GM19395 (cell line): Measurements from ENCODE around the gene VRK1.

Source experiments
- ATAC-seq: cut with Tn5 transposase; IDR thresholded peaks from one replicate; pipeline ENCODE4 v1.9.1; 2021; ENCODE audit warnings: mild to moderate bottlenecking, moderate library complexity; ENCODE audit not compliant: unreplicated experiment

VRK1 gene

DNA sequence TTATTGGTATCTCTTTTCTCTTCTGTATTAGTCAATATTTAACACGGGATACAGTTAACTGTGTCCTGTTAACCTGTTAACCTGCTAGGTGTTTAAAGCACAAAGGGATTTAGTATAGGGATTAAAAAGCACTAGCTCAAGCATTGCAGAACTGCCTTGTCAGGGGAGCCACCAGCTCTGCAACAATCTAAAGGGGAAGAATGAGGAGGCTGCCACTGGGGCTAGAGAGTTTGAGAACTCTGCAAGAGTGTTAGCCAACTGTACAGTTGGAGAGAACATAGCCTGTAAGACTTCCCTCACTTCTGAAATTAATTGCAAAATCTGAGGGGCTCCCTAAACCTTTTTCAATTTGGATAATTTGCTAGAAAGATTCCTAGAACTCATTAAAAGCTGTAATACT lies 6.5 kb upstream of the VRK1 start:
- ATAC-seq: no peak

DNA sequence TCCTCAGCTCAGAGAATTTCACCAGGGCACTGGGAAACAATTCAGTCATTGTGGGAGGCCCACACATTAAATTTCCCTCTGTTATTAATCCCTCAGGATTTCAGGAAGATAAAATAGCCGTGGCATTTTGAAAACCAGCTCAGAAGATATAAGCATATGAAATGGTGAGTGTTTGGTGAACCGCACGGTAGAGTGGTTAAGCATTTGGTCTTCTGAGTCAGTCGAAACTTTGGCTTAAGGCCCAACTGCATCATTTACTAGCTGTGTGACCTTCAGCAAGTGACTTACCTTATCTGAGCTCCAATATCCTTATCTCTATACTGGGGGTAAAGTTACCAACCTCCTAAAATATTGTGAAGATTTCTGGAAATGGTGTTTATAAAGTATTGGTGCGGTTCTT lies 5.2 kb upstream of the VRK1 start:
- ATAC-seq: no peak

DNA sequence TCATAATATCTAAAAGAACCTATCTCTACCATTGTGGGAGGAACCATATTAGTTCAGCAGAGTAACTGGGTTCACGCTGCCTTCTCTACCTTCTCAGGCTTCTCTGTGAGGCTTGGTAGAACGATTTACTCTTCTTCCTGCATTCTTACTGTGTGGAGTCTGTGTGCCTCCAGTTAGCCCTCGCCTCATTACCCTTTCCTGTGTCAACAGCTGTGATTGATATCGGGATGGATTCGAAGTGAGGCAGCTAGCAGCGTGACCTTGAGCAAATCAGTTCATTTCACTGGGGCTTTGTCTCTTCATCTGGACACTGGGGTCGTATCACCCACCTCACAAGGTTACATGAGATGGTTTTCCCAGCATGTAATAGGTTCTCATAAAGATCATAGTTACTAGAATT lies 4.6 kb upstream of the VRK1 start:
- ATAC-seq: no peak

DNA sequence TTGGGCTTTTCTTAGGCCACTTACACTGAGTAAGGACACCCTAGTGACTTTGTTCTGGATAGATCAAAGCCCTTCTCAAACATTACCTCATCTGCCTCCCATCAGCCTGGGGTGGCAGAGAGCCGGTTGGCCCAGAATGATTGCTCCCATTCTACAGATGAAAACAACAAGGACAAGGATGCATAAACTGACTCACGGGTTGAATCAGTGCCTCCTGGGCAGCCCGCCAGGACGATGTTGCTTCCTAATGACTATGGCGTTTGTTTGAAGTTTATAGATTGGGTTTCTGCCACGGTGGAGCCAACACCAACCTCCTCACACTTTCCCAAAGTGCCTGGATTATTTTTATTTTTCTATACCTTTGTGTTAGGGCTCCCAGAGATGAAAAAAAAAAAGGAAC lies 3.6 kb upstream of the VRK1 start:
- ATAC-seq: no peak

DNA sequence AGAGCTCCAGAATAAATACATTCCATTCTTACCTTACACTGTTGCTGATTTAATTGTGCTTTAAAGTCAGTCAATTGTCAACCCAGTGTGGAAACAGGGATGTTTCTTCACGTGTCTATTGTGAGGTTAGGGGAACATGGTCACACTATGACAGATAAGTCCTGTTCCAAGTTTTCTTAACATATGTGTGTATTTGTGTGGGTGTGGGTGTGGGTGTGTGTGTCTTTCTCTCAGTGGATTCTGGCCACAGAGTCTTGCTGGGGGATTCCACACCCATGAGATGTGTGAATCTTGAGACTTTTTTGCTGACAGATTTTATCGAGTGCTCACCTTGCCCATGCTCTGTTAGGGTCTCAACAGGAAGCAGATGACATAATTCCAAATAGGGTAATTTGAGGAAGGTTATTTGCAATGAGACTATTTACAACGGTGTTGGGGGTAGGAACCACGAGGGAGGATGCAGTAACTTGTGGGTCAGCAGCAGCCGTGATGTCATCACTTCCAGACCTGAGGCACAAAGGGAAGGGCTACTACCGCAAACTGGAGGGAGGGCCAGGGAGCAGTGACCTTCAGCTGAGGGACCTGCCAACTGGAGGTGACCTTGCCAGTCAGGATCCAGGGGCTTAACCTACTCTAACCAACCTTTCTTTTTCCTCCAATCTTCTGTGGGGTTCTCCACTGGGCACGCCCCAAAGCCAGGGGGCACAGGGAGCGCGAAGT lies 1.9 kb upstream of the VRK1 start:
- no peak for ATAC-seq

DNA sequence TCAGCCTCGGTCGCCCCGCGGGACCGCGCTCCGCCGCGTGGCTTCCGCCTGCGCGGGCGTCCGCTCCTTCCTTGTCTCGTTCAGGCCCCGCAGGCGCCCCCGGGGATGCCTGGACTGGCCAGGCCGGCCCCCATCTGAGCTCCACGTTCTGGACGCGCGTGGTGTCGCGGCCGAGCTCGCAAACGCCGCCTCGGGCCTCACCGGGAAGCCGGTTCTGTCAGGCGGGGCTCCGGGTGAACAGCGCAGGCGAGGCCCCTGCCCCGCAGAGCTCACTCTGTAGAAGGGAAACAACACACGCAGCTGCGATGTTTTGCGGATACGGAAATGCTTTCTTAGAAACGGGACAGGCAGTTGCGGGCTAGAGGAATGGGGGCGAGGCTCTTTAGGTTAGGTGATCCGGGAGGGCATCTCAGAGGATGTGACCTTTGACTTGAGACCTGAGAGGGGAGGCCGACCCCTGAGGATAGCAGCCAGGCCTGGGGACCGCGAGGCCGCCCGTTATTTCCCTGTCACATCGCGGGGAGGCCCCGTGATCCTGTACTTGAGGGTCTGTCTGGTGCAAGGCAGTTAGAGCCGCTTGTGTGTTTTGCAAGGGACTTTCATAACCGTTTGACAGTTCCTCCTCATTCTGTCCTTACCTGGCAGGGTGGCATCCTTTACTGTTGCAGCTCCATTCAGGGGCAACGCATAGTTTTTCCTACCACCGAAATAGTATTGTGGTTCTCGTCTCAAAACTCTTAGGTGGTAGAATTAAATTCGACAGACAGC lies 584 bp downstream of the VRK1 start:
- peak; percentile 47 for ATAC-seq

DNA sequence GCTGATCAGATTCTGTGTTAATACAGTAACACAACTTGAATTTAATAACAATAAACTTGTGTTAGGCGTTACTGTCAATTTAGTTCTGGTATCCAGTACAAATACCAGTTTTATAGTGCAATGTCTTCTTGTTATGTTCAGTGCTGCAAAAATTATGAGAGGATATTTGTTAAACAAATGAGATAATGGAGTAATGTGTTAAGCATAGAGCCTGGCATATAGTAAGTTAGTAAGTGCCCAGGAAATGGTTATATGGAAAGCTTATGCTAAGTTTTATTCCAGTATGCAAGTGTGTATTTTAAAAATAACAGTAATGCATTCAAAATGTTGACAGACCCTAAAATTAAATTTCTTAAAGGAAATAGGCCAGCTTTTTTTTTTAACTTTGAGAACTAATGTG lies 1.8 kb downstream of the VRK1 start:
- ATAC-seq: no peak

DNA sequence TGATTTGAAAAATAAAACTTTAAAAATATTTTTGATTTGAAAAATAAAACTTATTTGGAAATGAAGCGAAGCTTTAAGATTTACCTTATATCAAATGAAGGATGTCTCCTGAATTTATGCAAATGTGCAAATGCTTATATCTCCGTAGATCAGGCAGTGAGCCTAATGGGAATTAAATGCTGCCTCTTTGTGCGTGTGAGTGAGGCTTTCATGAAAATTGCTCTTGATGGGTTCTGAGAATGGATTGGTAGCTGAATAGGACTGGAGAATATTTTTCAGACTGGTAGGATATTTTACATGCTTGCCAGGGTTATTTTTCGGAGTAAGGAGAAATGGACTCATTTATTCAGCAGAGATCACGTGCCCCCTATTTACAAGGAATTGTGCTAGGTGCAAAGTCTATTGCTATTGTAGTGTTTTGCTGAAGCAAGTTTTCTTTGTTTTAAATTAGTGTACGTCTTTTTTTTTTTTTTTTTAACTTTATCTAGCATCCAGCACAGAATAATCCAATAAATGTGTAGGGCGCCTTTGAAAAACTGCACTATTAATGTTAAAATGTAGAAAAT lies 2.4 kb downstream of the VRK1 start:
- ATAC-seq: no peak

DNA sequence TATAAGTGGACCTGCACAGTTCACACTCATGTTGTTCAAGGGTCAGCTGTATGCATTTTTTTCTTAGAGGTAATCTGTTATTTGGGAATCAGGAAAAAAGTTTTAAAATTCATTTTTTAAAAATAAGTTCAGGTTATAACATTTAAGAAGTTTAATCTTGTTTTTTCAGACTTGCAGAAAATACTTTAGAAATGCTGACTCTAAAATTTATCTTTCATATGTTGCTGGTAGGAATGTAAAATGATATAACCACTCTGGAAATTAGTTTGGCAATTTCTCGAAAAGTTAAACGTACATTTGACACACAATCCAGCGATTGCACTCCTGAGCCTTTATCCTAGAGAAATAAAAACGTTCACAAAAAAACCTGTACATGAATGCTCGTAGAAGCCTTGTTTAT lies 4.7 kb downstream of the VRK1 start:
- ATAC-seq: no peak

DNA sequence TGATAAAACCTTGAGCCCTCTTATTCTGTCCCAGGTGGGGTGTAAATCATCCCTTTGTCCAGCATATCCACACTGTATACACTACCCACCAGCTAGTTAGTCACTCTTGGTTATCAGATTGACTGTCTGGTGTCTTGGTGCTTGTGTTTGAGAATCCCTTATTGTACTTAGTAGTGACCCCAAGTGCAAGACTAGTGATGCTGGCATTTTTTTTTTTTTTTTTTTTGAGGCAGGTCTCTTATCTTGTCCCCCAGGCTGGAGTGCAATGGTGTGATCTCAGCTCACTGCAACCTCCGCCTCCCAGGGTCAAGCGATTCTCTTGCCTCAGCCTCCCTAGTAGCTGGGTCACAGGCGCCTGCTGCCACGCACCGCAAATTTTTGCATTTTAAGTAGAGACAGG lies 5.8 kb downstream of the VRK1 start:
- ATAC-seq: no peak

DNA sequence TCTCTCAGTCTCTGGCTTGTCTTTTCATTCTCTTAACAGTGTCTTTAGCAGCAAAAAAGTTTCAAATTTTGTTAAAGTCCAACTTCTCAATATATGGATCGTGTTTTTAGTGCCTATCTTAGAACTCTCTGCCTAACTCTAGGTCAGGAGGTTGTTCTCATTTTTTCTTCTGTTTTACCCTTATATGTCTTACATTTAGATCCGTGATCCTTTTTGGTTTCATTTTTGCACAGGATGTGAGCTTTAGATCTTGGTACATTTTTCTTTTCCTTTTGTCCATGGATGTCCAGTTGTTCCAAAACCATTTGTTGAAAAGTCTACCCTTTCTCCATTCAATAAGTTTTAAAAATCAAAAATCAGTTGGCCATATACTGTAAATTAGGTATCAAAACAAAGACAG lies 6.8 kb downstream of the VRK1 start:
- no peak for ATAC-seq

DNA sequence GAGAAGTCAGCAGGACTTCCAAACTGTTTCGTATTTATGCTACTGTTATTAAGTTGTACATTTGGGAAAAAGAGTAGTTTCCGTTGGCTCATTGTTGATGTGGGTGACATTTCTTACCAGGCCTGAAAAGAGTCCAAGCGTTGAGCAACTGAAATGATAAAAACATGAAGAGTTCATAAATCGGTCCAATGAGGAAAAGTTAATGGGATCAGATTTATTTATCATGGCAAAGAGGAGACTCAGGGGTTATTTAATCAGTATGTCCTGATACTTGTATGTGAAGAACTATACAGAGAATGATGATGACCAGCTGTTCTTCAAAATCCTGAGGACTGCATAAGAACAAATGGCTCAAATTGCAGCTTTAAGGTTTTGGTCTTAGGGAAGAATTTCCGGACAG lies 7.7 kb downstream of the VRK1 start:
- no peak for ATAC-seq

DNA sequence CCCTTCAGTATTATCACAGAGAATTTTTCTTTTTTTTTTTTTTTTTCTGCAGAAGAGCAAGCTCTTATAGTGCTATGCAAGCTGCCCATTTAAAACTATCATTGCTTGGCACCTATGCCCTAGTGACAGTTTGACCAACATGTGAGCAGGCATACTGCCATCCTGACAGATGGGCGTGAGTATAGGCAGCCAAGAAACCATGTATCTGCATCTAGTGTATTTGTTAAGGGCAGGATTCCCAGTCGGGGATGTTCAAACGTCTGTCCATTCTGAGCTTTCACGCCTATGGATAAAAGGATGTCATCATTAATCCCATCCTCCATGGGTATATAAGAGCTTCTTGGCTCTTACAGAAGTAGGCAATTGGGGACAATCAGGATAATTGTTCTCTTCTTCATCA lies 8.8 kb downstream of the VRK1 start:
- no peak for ATAC-seq

DNA sequence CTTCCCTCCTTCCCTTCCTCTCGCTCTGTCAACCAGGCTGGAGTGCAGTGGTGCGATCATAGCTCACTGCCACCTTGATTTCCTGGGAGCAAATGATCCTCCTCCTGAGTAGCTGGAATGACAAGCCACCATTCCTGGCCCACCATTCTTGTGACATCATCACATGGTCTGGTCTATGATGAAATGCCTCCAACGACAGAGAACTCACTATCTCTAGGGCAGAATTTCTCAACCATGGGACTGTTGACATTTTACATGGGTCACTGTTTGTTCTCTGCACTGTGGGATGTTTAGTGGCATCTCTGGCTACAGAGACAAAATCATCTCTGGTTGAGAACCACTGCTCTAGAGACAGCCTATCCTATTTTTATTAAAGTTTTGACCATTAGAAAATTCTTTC lies 9.7 kb downstream of the VRK1 start:
- no peak for ATAC-seq

DNA sequence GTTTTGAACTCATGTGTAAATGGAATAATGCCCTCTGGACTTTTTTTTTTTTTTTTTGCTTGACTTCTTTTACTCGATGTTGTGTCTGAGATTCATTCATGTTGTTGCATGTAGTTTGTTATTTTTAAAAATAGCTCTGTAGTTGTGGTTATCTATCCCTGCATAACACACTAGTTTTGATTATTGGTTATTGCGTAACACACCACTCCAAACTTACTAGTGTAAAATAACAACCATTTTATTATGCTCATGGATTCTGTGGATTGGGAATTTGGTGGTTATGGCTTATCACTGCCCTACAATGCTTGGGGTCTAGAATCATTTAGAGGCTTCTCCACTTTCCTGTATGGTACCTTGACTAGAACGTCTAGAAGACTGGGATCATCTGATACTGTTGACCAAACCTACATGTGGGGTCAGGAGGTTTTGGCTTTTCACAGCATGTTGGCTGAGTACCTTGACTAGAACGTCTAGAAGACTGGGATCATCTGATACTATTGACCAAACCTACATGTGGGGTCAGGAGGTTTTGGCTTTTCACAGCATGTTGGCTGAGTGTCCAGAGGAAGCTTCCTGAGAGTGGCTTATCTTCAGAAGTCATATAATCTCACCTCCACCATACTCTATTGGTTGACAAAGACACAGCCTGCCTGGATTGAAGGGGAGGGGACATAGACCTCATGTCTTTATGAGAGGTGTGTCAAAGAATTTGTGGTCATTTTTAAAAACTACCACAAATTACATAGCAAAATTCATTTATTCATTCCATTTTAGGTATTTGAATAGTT lies 11.6 kb downstream of the VRK1 start:
- ATAC-seq: no peak

DNA sequence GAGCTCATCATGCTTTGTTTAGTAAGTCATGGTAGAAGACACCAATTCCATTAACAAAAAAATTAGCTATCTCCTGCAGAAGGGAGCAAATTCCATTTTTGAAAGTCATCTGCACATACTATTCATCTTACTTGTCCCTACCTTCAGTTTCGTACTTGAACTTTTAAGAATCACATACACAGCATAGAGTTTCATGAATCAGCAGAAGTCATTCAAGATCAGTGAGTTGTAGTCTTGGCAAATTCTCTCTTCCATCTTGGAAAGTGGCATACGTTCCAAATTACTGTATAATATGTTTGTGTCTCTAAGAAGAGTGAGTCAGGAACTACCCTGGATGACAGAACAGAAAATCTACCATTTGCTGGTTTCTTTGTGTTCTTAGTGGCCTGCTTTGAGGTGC lies 14.1 kb downstream of the VRK1 start:
- no peak for ATAC-seq

DNA sequence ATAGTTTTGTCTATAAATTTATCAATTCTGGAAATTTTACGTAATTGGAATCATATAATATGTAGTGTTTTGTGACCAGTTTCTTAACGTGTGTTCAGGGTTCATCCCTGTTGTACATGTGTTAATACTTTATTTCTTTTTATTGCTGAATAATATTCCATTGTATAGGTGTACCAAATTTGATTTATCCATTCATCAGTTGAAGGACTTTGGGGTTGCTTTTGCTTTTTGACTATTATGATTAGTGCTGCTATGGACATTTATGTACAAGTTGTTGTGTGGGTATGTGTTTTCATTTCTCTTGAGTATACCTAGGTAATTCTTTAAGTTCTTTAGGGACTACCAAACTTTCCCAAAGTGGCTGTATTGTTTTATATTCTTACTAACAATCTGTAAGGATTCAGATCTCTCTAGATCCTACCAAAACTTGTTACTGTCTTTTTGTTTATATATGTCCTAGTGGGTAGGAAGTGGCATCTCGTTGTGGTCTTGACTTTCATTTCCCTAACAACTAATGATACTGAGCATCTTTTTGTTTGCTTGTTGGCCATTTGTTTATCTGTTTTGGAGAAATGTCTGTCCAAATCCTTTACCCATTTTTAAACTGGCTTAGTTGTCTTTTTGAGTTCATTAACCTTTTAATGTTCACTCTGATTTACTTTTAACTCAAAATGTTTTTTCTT lies 14.9 kb downstream of the VRK1 start:
- ATAC-seq: peak; percentile 71

DNA sequence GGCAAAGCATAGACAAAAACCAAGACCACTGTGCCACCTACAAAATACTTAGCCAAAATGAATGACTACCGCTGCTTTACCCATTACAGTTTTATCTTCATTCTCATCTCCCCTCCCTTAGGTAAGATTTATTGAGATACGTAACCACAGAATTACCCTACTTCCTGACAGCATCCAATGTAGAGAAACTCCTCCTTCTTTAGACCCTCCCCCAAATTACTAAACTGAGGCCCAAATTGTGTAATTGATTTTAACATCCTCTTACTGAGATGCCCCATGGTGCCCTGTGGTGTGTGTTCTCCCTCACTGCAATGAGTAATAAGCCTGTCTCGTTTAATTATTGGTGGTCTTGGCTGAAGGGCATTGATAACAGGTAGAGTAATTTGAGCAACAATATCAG lies 19.1 kb downstream of the VRK1 start:
- ATAC-seq: no peak

DNA sequence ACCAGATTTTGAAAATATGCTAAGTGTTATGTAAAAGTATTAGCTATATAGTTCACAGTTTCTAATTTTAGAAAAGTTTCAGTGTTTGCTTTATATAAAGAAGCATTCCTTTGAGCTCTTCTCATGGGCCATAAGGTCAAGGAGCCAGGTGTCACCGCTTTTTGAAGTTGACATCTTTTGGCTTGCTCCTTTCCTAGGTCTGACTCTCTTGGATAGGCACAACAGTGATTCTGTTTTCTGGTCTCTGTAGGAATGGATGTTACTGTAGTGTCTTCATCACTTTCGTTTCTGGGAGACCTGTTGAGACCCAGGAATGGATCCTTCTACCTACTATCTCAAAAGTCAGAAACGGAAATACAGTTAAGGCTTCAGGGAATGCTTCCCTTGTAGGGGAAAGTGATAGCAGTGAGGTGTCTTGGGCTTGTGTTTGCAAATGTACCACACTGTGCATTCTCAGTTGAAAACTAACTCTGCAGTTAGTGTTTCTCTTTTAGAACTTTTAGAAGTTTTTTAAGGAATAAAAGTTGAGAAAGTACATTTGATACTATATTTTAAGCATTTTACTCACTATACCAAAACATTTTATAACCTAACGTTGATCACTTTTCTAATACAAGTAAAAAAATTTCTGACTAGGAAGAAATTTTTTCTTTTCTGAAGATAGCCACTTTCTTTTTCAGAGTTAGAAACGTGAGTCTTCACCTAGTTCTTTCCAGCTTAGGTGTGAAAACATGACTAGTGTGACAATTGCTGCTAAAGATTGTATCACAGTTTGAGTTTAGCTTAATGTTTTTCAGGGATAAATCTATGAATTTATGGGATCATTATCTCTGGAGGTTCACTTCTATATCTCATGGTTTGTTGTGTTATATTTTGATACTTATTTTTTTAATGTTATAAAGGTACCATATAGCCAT lies 20.8 kb downstream of the VRK1 start:
- ATAC-seq: peak; percentile 52

DNA sequence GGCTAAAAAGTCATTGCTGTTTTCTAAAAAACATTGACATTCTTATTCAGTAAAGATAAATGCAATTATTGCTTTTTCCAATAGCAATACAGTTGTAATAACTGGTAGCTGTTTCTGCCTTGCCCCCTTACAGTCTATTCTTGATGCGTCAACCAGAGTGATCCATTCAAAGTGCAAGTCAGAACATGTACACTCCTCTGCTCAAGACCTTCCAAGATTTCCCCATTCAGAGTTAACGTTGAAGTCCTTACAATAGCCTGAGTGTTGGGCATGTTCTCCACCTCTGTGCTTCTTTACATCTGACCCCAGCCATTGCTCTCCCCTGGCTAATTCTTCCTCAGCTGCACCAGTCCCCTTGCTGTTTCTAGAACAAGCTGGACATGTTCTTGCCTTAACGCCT lies 24.3 kb downstream of the VRK1 start:
- ATAC-seq: no peak
